22Rv1 (cell line): ENCODE data around the gene KRT7.

Experiments
- CTCF ChIP-seq: fragments of 450-650 bp; IDR thresholded peaks from 2 replicates; pipeline ENCODE4 v1.5.1; 2017; ENCODE audit warnings: mild to moderate bottlenecking
- ZFX ChIP-seq: fragments of 450-650 bp; IDR thresholded peaks from 2 replicates; pipeline ENCODE4 v1.6.1; 2017; ENCODE audit warnings: antibody characterized with exemption, borderline replicate concordance

- TF ChIP-seq CTCF (no peak), ZFX (no peak)
Measured at GRCh38 chr12:52261208-52261484, 28.1 kb downstream of the KRT7 start.
